ENCODE results near the gene CFAP43. TPM values are rescaled to one million over a fixed set of nuclear protein-coding genes. Genes with fewer than 3 reads are reported as not detected.

The CFAP43 gene
- total and polyA plus RNA-seq, 2 donors (not counting 1 experiment from before 2014, with no cell fraction given), result under 0.01 to 0.10 TPM

GRCh38 chr10:104170610-104171254 is 61.4 kb downstream of the CFAP43 start:
- Histone ChIP-seq H3K36me3 (ENCODE audit: control insufficient read depth, insufficient read depth, low read length) (no peaks in the 10 kb centered on the region), H3K79me2 (ENCODE audit: control insufficient read depth, insufficient read depth, low read length) (no peaks in the 10 kb centered on the region), H3K4me3 (replicated peaks in 1 of 4; ENCODE audit: control extremely low read depth in 1 of 4, insufficient read depth in 1 of 4, low read depth in 3 of 4, low read length in 4 of 4) (no peak overlapping the region), H4K20me1 (ENCODE audit: control insufficient read depth, extremely low read depth, insufficient read depth, low read length) (no peaks in the 10 kb centered on the region), H3K27ac (ENCODE audit: insufficient read depth, low read length) (no peak overlapping the region), H3K9ac (ENCODE audit: insufficient read depth, low read length) (no peak overlapping the region), H2AFZ (ENCODE audit: low read length) (no peak overlapping the region), H3K4me2 (ENCODE audit: extremely low read depth, insufficient read depth, low read length) (no peak overlapping the region), H3K27me3 (ENCODE audit: control insufficient read depth, insufficient read depth, low read length) (peaks cover 13% of the 10 kb centered on the region), H3K4me1 (ENCODE audit: control insufficient read depth, extremely low read depth, insufficient read depth, low read length) (no peaks in the 10 kb centered on the region), H3K9me3 (ENCODE audit: control insufficient read depth, insufficient read depth, low read depth, low read length) (no peaks in the 10 kb centered on the region)
- TF ChIP-seq EZH2 (IDR thresholded peaks at IDR 0.05; ENCODE audit: low read length, missing control alignments), result no peak
- TF ChIP-seq CTCF (conservative IDR thresholded peaks at IDR 0.05 in 1 of 2, IDR thresholded peaks at IDR 0.05 in 1 of 2; ENCODE audit: low read depth in 1 of 2, low read length in 2 of 2), result no peak
- DNase-seq (ENCODE audit: low read depth in 2 of 2), result no peak

- H3K4me1 ChIP-seq (ENCODE audit: control insufficient read depth, extremely low read depth, insufficient read depth, low read length), result no peaks in the 10 kb centered on the region
- H3K4me2 ChIP-seq (ENCODE audit: extremely low read depth, insufficient read depth, low read length), result no peak overlapping the region
- no peaks in the 10 kb centered on the region for H3K79me2 ChIP-seq (ENCODE audit: control insufficient read depth, insufficient read depth, low read length)
- no peak for DNase-seq (ENCODE audit: low read depth in 2 of 2)
- H2AFZ ChIP-seq (ENCODE audit: low read length), result no peak overlapping the region
- no peak overlapping the region for H3K4me3 ChIP-seq (replicated peaks in 1 of 4; ENCODE audit: control extremely low read depth in 1 of 4, insufficient read depth in 1 of 4, low read depth in 3 of 4, low read length in 4 of 4)
- no peak overlapping the region for H3K27ac ChIP-seq (ENCODE audit: insufficient read depth, low read length)
- no peaks in the 10 kb centered on the region for H4K20me1 ChIP-seq (ENCODE audit: control insufficient read depth, extremely low read depth, insufficient read depth, low read length)
- H3K27me3 ChIP-seq (ENCODE audit: control insufficient read depth, insufficient read depth, low read length), result peaks cover 9% of the 10 kb centered on the region
- no peak overlapping the region for H3K9ac ChIP-seq (ENCODE audit: insufficient read depth, low read length)
- no peak for TF ChIP-seq CTCF (conservative IDR thresholded peaks at IDR 0.05 in 1 of 2, IDR thresholded peaks at IDR 0.05 in 1 of 2; ENCODE audit: low read depth in 1 of 2, low read length in 2 of 2)
- no peak for TF ChIP-seq EZH2 (IDR thresholded peaks at IDR 0.05; ENCODE audit: low read length, missing control alignments)
- no peaks in the 10 kb centered on the region for H3K9me3 ChIP-seq (ENCODE audit: control insufficient read depth, insufficient read depth, low read depth, low read length)
- H3K36me3 ChIP-seq (ENCODE audit: control insufficient read depth, insufficient read depth, low read length), result no peaks in the 10 kb centered on the region
These were observed 76.6 kb downstream of the CFAP43 start for GRCh38 chr10:104155591-104155990.

GRCh38 chr10:104151737-104152136 is 80.4 kb downstream of the CFAP43 start:
- no peak for DNase-seq (ENCODE audit: low read depth in 2 of 2)
- Histone ChIP-seq H3K9me3 (ENCODE audit: control insufficient read depth, insufficient read depth, low read depth, low read length) (no peaks in the 10 kb centered on the region), H3K4me3 (replicated peaks in 1 of 4; ENCODE audit: control extremely low read depth in 1 of 4, insufficient read depth in 1 of 4, low read depth in 3 of 4, low read length in 4 of 4) (no peak overlapping the region), H3K27me3 (ENCODE audit: control insufficient read depth, insufficient read depth, low read length) (peaks cover 7% of the 10 kb centered on the region), H3K4me2 (ENCODE audit: extremely low read depth, insufficient read depth, low read length) (no peak overlapping the region), H3K4me1 (ENCODE audit: control insufficient read depth, extremely low read depth, insufficient read depth, low read length) (no peaks in the 10 kb centered on the region), H2AFZ (ENCODE audit: low read length) (no peak overlapping the region), H4K20me1 (ENCODE audit: control insufficient read depth, extremely low read depth, insufficient read depth, low read length) (no peaks in the 10 kb centered on the region), H3K79me2 (ENCODE audit: control insufficient read depth, insufficient read depth, low read length) (no peaks in the 10 kb centered on the region), H3K27ac (ENCODE audit: insufficient read depth, low read length) (no peak overlapping the region), H3K9ac (ENCODE audit: insufficient read depth, low read length) (no peak overlapping the region), H3K36me3 (ENCODE audit: control insufficient read depth, insufficient read depth, low read length) (no peaks in the 10 kb centered on the region)
- TF ChIP-seq CTCF (conservative IDR thresholded peaks at IDR 0.05 in 1 of 2, IDR thresholded peaks at IDR 0.05 in 1 of 2; ENCODE audit: low read depth in 1 of 2, low read length in 2 of 2), result no peak

All from fibroblast of lung (primary cell).